HG02623 (cell line): ENCODE results near the gene OXER1.

Experiments used
- ATAC-seq: cut with Tn5 transposase; IDR thresholded peaks from one replicate; pipeline ENCODE4 v1.9.1; 2021; ENCODE audit warnings: moderate library complexity; ENCODE audit not compliant: unreplicated experiment

OXER1 gene

GRCh38 chr2:42764096-42764495 is at the start of gene OXER1:
Gene OXER1, minus strand, starts transcription at chr2:42764135. Its CDS starts 73 bp downstream, at chr2:42764062.
- no peak for ATAC-seq

GRCh38 chr2:42812899-42813479 is 49.1 kb upstream of the OXER1 start:
- ATAC-seq, result no peak

GRCh38 chr2:42810971-42811811 is 47.3 kb upstream of the OXER1 start:
- ATAC-seq, result peak; percentile 8

GRCh38 chr2:42810121-42810970 is 46.4 kb upstream of the OXER1 start:
- peak; percentile 71 for ATAC-seq

- peak; percentile 46 for ATAC-seq
Observed at GRCh38 chr2:42809819-42810120, 45.8 kb upstream of the OXER1 start.

GRCh38 chr2:42809131-42809818 is 45.3 kb upstream of the OXER1 start:
- ATAC-seq, result no peak

GRCh38 chr2:42808301-42808700 is 44.4 kb upstream of the OXER1 start:
- no peak for ATAC-seq

GRCh38 chr2:42806786-42807185 is 42.9 kb upstream of the OXER1 start:
- no peak for ATAC-seq

GRCh38 chr2:42804891-42805290 is 41.0 kb upstream of the OXER1 start:
- ATAC-seq, result no peak

GRCh38 chr2:42804338-42804737 is 40.4 kb upstream of the OXER1 start:
- ATAC-seq, result no peak

- no peak for ATAC-seq
Observed at GRCh38 chr2:42802150-42802549, 38.2 kb upstream of the OXER1 start.

- ATAC-seq, result no peak
Observed at GRCh38 chr2:42801381-42801780, 37.4 kb upstream of the OXER1 start.

GRCh38 chr2:42800981-42801380 is 37.0 kb upstream of the OXER1 start:
- ATAC-seq, result no peak

- no peak for ATAC-seq
Observed at GRCh38 chr2:42800461-42800962, 36.6 kb upstream of the OXER1 start.

- no peak for ATAC-seq
Observed at GRCh38 chr2:42799881-42800280, 35.9 kb upstream of the OXER1 start.

- ATAC-seq, result no peak
Observed at GRCh38 chr2:42797281-42797680, 33.3 kb upstream of the OXER1 start.

GRCh38 chr2:42796427-42797248 is 32.7 kb upstream of the OXER1 start:
- peak; percentile 41 for ATAC-seq

- ATAC-seq, result peak; percentile 39
Observed at GRCh38 chr2:42795841-42796301, 31.9 kb upstream of the OXER1 start.

GRCh38 chr2:42795275-42795674 is 31.3 kb upstream of the OXER1 start:
- ATAC-seq, result no peak
